Thoracic aorta (tissue), 2 donors: ENCODE data around the gene PNLIP. TPM values are rescaled to one million over a fixed set of nuclear protein-coding genes. Genes with fewer than 3 reads are reported as not detected.

Experiments
- ATAC-seq: fragments of 150-250 bp; one replicate; pipeline ENCODE4 v1.8.0; 2017; ENCODE audit warnings: low read depth; ENCODE audit not compliant: insufficient number of reproducible peaks, low FRiP score
- DNase-seq: peaks from one replicate; pipeline ENCODE4 v3.0.0-alpha.2; 2020; ENCODE audit warnings: low spot score
- H3K27ac ChIP-seq, 2 donors: fragments of 200-600 bp; sonication (generic); 1 replicate in 1 of 2; 2 replicates in 1 of 2; pipeline ENCODE4 v1.5.1; 2016; ENCODE audit warnings: mild to moderate bottlenecking in 2 of 2, moderate library complexity in 2 of 2
- H3K27me3 ChIP-seq: fragments of 200-600 bp; sonication (generic); replicated peaks from 2 replicates; pipeline ENCODE4 v1.6.0; 2016; ENCODE audit warnings: mild to moderate bottlenecking; ENCODE audit not compliant: insufficient read depth
- H3K36me3 ChIP-seq: fragments of 200-600 bp; sonication (generic); one replicate; pipeline ENCODE4 v1.5.1; 2016
- H3K4me1 ChIP-seq, 2 donors: fragments of 200-600 bp; sonication (generic); 1 replicate in 1 of 2; 2 replicates in 1 of 2; pipeline versions ENCODE4 v1.5.1 to v1.6.0; 2016; ENCODE audit warnings: low read depth in 2 of 2, mild to moderate bottlenecking in 1 of 2; ENCODE audit not compliant: control insufficient read depth in 1 of 2
- H3K4me3 ChIP-seq: fragments of 200-600 bp; sonication (generic); 2 replicates; pipeline ENCODE4 v1.5.1; 2016; ENCODE audit warnings: mild to moderate bottlenecking
- H3K9me3 ChIP-seq: fragments of 200-600 bp; sonication (generic); 2 replicates; pipeline ENCODE4 v1.5.1; 2016
- total RNA-seq, 2 donors: library from RNA; depleted of rRNA; stranded (reverse); fragments of >200 nt; gene quantifications; one replicate each; pipeline versions ENCODE4 v1.1.0 to v1.2.3, GENCODE V29; 2016
- TF ChIP-seq, protein P1 (sequence below): fragments of 200-600 bp; sonication (generic); IDR thresholded peaks from one replicate; pipeline ENCODE4 v1.5.1; 2019; ENCODE audit warnings: antibody characterized with exemption

The PNLIP gene
- total RNA-seq, 2 donors from 2014 or later, result 1.7 TPM; not detected in 1

- H3K27ac ChIP-seq, result no peak overlapping the region
- H3K27me3 ChIP-seq, result no peaks in the 10 kb centered on the region
- no peak overlapping the region for H3K4me3 ChIP-seq
- H3K36me3 ChIP-seq, result no peaks in the 10 kb centered on the region
- ATAC-seq (no peak), DNase-seq (no peak)
- TF ChIP-seq, protein P1, sequence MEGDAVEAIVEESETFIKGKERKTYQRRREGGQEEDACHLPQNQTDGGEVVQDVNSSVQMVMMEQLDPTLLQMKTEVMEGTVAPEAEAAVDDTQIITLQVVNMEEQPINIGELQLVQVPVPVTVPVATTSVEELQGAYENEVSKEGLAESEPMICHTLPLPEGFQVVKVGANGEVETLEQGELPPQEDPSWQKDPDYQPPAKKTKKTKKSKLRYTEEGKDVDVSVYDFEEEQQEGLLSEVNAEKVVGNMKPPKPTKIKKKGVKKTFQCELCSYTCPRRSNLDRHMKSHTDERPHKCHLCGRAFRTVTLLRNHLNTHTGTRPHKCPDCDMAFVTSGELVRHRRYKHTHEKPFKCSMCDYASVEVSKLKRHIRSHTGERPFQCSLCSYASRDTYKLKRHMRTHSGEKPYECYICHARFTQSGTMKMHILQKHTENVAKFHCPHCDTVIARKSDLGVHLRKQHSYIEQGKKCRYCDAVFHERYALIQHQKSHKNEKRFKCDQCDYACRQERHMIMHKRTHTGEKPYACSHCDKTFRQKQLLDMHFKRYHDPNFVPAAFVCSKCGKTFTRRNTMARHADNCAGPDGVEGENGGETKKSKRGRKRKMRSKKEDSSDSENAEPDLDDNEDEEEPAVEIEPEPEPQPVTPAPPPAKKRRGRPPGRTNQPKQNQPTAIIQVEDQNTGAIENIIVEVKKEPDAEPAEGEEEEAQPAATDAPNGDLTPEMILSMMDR, result no peak
- no peaks in the 10 kb centered on the region for H3K4me1 ChIP-seq
- H3K9me3 ChIP-seq, result no peaks in the 10 kb centered on the region
These were observed 22.8 kb upstream of the PNLIP start for GRCh38 chr10:116522803-116523381.

DNA sequence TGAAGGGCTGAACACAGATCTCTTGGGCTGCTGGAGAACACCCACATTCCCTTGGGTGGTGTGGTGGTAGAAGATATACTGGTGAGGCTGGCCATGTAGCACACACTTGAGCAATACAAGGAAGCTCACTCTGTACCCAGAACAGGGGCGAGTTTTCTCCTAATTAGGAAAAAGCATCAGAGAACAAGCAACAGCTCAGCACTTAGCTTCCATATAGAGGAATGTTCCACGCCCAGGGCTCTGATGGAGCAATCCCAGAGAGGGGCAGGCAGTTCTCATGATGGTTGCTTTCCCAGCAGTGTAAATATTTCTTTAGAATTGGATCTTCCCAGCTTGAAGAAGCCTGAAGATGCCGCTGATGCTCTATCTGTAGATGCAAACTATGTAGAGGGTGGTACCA, 21.0 kb upstream of the PNLIP start:
- TF ChIP-seq, protein P1, result no peak
- H3K27ac ChIP-seq, result no peak overlapping the region
- H3K36me3 ChIP-seq, result no peaks in the 10 kb centered on the region
- no peaks in the 10 kb centered on the region for H3K27me3 ChIP-seq
- no peak overlapping the region for H3K4me3 ChIP-seq
- DNase-seq (no peak), ATAC-seq (no peak)
- no peaks in the 10 kb centered on the region for H3K9me3 ChIP-seq
- no peaks in the 10 kb centered on the region for H3K4me1 ChIP-seq

- Histone ChIP-seq H3K27ac (no peak overlapping the region), H3K9me3 (no peaks in the 10 kb centered on the region), H3K36me3 (no peaks in the 10 kb centered on the region), H3K4me3 (no peak overlapping the region), H3K4me1 (no peaks in the 10 kb centered on the region), H3K27me3 (no peaks in the 10 kb centered on the region)
- TF ChIP-seq, protein P1, result no peak
- DNase-seq (no peak), ATAC-seq (no peak)
These were observed 19.5 kb upstream of the PNLIP start for GRCh38 chr10:116526219-116526618.

DNA sequence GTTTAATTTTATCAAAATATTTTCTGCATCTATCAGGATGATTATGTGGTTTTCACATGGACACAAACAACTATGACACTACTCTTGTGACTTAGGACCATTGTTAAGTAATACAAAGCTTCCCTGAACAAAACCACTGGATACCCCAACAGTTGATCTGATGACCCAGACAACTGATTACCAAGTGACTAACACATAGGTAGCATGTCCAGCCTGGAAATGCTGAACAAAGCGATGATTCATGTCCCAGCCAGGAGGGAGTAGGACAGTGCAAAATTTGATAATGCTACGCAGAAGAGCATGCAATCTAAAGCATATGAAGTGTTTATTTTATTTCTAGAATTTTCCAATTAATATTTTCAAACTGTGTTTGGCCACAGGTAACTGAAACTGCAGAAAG, 8.9 kb upstream of the PNLIP start:
- no peaks in the 10 kb centered on the region for H3K27me3 ChIP-seq
- ATAC-seq (no peak), DNase-seq (no peak)
- no peaks in the 10 kb centered on the region for H3K4me1 ChIP-seq
- H3K27ac ChIP-seq, result no peak overlapping the region
- TF ChIP-seq, protein P1, result no peak
- H3K4me3 ChIP-seq, result no peak overlapping the region
- H3K36me3 ChIP-seq, result no peaks in the 10 kb centered on the region
- H3K9me3 ChIP-seq, result no peaks in the 10 kb centered on the region

- Histone ChIP-seq H3K27me3 (no peaks in the 10 kb centered on the region), H3K36me3 (no peaks in the 10 kb centered on the region), H3K27ac (no peak overlapping the region), H3K9me3 (no peaks in the 10 kb centered on the region), H3K4me3 (no peak overlapping the region), H3K4me1 (no peaks in the 10 kb centered on the region)
- TF ChIP-seq, protein P1, result no peak
- ATAC-seq, result no peak
- DNase-seq, result no peak
These were observed 7.3 kb upstream of the PNLIP start for GRCh38 chr10:116538456-116538855.
